Putamen (tissue), 1 donor: ENCODE measurements around the gene CPED1.
"Not testable (repeated sequence)": the region's sequence is repeated elsewhere in the genome, so short reads cannot be mapped to it uniquely, and the experiment has no call there.

Experiments
- DNase-seq: peaks from one replicate; pipeline ENCODE4 v3.0.0-alpha.2; 2016; ENCODE audit warnings: low spot score

Gene CPED1

DNA sequence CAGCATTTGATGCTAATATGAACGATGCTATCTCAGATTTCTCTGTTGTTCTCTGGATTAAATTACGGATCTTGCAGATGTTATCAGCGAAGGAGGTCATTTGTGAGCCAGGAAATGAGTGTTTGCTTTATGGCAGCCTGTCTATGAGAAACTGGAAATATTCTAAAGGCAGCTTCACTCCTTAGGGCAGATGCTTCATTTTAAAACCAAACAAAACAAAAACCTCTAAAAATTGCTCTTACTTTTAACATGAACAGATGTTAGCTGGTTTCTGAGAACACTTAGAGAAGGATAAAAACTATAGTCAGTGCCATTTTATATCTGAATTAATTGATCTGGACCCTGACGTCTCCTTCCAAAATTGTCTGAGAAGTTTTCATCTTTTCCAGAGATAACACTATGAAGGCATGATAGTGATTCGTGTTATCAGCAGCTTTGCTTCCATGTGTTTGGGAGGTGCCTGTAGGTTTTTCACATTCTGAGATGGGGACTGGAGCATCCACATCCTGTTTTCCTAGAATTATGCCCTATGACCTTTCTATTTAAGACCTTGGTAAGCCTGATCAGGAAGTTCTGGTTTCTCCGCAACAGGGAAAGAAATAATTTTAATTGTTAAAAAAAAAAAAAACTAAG is 53.1 kb downstream of the CPED1 start:
- no peak for DNase-seq

GRCh38 chr7:121042195-121042594 is 53.7 kb downstream of the CPED1 start:
- DNase-seq: no peak

DNA sequence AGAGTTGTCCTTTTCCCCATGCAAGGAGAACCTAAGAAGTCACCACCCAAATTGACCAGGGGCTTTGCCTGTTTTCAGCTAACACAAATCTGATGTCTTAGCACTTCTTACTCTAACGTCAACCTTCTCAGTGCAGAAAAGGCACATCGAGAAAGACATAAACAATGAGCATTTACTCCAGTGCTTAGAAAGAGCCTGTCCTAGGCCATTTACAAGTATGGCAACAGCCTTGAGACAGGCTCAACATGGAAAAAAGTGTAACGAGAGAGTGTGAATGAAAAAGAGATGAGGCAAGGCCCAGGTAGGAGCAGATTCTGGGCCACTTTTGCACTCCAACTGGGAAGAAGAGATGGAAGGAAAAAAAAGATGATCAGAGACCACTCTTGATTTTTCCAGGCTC is 54.4 kb downstream of the CPED1 start:
- no peak for DNase-seq

DNA sequence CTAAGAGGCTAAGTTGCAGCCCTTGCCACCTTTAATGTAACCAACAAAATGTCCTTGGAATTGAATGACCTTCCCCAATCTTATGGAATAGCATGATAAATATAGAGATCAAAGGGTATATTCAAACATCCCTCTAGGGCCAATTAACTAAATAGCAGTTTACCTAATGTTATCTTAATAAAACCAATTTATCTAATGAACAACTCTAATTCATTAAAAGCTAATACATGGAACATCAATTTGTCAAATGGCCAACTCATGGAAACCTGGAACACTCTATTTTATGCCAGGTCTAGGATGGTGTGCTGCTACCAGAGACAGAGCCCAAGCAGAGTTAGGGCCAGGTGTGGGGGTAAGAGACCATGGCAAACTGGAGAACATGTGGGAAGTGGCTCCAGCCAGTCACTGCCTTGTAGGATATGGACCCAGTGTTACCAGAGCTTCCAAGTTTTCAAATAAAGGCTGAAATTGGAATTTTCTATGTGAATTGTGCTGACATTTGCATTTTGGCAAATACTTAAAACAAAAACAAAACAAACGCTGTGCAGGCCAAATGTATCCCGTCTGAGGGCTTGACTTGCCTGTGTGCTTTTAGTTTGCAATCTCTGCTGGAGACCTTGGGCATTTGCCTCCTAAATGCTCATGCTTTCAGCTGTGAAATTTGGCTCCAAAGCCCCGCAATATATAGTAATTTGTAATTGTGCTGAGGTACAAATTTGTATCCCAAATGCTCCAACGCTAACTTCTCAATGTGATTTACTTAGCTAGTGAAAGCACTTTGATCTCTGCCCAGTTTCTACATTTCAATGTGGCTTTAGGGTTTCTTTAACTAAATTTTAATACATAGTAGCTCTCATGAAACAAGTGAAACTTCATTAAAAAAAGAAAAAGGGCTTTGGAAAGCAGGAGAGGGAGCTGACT is 55.1 kb downstream of the CPED1 start:
- no peak for DNase-seq

DNA sequence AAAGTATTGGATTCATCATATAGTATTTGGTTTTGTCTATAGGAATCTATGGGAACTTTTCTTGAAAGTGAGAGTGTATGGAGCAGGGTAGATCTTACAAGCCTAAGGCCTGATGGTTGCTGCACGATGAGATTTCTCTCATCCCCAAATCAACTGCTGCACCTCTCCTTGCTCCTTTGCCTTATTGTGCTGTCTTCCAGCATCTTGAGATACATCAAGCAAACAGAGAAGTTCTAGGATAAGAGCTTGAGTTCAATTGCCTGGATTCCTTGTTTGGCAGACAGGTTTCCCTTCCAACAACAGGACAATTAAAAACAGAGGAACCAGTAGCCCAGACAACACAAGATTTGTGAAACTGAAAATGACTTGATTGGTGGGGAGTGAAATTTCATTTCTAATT is 56.6 kb downstream of the CPED1 start:
- no peak for DNase-seq

- DNase-seq: no peak
Observed at GRCh38 chr7:121046009-121046408, 57.5 kb downstream of the CPED1 start.

DNA sequence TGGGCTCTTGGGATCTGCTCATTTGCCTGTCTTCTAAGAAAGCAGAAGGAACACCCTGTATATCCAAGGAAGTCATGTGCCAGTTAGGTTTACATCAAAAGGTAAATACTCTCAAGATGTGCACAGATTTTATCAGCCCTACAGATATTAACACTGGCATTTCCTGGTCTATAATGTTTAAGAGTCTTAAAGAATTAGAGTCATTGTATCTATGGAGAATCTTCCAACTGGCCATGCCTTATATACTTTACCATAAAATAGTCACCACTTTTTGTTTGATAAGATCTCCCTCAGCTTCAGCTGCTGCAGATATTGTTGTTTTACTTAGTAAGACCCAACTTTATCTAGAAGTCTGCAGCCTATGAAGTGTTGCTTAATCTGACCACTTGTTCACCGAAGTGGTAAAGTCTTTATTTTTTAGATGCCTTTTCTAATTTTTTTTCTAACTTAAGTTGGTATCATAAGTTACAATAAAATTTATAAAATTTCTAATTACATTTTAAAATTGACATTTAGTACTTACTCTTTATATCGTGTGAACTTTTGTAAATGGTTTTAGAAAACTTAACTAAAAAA is 58.5 kb downstream of the CPED1 start:
- no peak for DNase-seq

- no peak for DNase-seq
Observed at GRCh38 chr7:121048195-121048594, 59.7 kb downstream of the CPED1 start.

DNA sequence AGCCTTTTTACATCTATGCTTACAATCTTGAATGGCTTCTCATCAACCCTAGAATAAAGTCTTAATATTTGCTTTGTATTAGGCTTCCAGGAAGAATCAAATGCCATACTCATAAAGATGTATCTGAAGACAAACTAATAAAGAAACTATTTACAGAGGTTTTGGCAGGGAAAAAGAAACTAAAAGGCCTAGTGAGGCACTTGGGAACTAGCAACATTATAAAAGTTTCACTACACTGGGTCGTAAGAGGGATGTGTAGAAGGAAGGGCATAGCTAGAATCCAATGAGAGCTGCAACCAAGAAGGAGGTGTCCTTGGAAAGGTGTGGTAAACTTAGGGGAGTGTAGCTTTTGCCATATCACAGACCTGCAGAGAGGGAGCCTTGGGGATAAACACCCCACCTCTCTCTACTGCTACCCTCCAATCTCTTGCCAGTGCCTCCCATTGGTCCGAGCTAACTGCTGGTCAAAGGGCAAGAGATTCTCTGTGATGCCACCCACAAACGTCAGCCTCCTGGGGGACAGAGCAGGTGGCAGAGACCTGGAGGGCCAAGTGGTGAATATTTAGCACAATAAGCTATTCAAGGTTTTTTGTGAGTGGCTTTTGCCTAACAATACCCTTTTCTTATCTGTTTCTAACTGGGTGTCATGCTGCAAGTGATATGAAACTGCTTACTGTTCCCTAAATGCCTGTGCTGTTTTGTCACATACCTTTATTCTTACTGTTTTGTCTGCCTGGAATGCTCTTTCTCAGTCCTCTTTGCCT is 60.7 kb downstream of the CPED1 start:
- no peak for DNase-seq

- no peak for DNase-seq
Observed at GRCh38 chr7:121049897-121050296, 61.4 kb downstream of the CPED1 start.

GRCh38 chr7:121053219-121053618 is 64.7 kb downstream of the CPED1 start:
- DNase-seq: no peak

GRCh38 chr7:121054925-121055324 is 66.4 kb downstream of the CPED1 start:
- no peak for DNase-seq

- no peak for DNase-seq
Observed at GRCh38 chr7:121057878-121058277, 69.4 kb downstream of the CPED1 start.

- no peak for DNase-seq
Observed at GRCh38 chr7:121058975-121059374, 70.5 kb downstream of the CPED1 start.

DNA sequence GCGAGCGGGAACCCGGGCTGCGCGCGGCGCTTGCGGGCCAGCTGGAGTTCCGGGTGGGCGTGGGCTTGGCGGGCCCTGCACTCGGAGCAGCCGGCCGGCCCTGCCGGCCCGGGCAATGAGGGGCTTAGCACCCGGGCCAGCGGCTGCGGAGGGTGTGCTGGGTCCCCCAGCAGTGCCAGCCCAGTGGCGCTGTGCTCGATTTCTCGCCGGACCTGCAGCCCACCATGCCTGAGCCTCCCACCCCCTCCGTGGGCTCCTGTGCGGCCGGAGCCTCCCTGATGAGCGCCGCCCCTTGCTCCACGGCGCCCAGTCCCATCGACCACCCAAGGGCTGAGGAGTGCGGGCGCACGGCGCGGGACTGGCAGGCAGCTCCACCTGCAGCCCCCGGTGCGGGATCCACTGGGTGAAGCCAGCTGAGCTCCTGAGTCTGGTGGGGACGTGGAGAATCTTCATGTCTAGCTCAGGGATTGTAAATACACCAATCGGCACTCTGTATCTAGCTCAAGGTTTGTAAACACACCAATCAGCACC is 71.5 kb downstream of the CPED1 start:
- DNase-seq: not testable (repeated sequence)

- no peak for DNase-seq
Observed at GRCh38 chr7:121061677-121062582, 73.4 kb downstream of the CPED1 start.

DNA sequence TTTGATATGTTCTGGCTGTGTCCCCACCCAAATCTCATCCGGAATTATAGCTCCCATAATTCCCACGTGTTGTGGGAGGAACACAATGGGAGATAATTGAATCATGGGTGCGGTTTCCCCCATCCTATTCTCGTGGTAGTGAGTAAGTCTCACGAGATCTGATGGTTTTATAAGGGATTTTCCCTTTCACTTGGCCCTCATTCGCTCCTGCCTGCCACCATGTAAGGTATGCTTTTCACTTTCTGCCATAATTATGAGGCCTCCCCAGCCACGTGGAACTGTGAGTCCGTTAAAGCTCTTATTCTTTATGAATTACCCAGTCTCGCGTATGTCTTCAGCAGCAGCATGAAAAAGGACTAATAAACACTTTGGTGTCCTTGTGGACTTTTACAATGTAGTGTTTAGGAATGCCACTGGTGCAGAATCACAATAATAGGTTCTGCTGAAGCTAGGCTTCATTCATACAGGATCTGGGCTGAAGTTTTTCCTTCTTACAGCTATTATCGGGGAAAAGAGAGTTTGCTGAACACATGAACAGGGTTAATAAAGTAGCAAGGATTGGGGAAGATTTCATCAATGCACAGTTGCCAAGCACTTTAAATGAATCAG is 74.3 kb downstream of the CPED1 start:
- no peak for DNase-seq

DNA sequence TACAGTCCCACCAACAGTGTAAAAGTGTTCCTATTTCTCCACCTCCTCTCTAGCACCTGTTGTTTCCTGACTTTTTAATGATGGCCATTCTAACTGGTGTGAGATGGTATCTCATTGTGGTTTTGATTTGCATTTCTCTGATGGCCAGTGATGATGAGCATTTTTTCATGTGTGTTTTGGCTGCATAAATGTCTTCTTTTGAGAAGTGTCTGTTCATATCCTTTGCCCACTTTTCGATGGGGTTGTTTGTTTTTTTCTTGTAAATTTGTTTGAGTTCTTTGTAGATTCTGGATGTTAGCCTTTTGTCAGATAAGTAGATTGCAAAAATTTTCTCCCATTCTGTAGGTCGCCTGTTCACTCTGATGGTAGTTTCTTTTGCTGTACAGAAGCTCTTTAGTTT is 79.2 kb downstream of the CPED1 start:
- not testable (repeated sequence) for DNase-seq

GRCh38 chr7:121069346-121070100 is 81.0 kb downstream of the CPED1 start:
- no peak for DNase-seq

GRCh38 chr7:121071132-121071531 is 82.6 kb downstream of the CPED1 start:
- no peak for DNase-seq
